ENCODE results near the gene CTNND2.
A peak's percentile ranks its signal among the peaks of the same experiment; 100 is the strongest.

CTNND2 gene

GRCh38 chr5:11252075-11252474 lies 652.2 kb downstream of the CTNND2 start:
- no peak for DNase-seq (ENCODE audit: low read depth)
- H3K4me3 ChIP-seq (ENCODE audit: low read depth, low read length): no peak overlapping the region
- TF ChIP-seq, protein P1, sequence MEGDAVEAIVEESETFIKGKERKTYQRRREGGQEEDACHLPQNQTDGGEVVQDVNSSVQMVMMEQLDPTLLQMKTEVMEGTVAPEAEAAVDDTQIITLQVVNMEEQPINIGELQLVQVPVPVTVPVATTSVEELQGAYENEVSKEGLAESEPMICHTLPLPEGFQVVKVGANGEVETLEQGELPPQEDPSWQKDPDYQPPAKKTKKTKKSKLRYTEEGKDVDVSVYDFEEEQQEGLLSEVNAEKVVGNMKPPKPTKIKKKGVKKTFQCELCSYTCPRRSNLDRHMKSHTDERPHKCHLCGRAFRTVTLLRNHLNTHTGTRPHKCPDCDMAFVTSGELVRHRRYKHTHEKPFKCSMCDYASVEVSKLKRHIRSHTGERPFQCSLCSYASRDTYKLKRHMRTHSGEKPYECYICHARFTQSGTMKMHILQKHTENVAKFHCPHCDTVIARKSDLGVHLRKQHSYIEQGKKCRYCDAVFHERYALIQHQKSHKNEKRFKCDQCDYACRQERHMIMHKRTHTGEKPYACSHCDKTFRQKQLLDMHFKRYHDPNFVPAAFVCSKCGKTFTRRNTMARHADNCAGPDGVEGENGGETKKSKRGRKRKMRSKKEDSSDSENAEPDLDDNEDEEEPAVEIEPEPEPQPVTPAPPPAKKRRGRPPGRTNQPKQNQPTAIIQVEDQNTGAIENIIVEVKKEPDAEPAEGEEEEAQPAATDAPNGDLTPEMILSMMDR (IDR thresholded peaks at IDR 0.05; ENCODE audit: low read depth, low read length, missing control alignments): no peak

DNA sequence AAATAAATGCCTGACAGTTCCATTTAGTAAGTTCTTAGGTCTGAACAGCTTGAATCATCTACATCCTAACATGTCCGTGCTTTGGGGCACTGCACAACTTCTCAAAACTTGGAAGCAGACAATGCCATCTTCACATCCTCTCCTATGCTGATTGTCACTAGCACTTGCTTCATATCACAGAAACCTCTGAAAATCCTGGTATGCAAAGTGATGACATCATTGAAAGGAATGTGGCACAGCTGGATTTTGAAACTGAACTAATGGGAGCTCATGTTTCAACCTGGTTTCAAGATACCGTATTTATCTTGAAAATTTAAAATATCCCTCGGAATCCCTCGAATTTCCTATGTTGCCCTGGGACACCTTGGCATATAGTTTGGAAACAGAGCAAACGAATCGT lies 653.0 kb downstream of the CTNND2 start:
- no peak for DNase-seq (ENCODE audit: low read depth)
- no peak overlapping the region for H3K4me3 ChIP-seq (ENCODE audit: low read depth, low read length)
- TF ChIP-seq, protein P1 (IDR thresholded peaks at IDR 0.05; ENCODE audit: low read depth, low read length, missing control alignments): no peak

DNA sequence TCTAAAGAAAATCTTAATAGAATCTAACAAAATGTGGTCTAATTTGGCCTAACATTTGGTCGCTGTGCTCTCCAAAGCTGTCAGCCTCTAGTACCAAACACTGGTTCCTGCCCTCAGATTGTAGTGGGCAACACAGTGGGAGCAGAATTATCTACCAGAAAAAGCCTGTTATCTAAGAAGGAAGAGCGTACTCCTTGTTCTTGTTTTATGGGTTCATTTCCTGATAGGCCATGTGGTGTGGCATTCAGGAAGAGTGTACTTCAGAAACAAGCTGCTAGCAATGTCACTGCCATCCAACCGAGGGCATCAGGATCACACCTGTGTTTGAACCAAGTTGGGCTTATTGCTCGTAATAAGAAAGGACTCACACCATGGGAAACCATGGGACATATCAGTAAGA lies 655.3 kb downstream of the CTNND2 start:
- no peak for DNase-seq (ENCODE audit: low read depth)
- no peak overlapping the region for H3K4me3 ChIP-seq (ENCODE audit: low read depth, low read length)
- TF ChIP-seq, protein P1 (IDR thresholded peaks at IDR 0.05; ENCODE audit: low read depth, low read length, missing control alignments): no peak

DNA sequence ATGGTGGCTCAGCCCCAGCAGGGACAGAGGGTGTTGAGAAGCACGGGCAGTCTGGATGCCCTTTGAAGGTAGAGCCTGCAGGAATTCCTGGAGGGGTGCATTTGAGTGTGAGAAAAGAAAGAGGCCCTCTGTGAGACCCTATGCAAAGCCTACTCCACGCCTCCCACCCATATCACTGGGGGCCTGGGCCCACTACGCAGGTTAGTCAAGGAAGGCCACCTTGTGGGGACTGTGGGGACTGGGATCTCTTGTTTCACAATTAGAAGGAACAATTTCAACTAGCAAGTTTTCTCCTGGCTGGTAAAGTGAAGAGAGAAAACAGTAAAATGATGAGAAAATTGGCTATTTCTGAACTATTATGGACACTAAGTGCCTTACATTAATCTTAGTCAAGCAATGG lies 657.0 kb downstream of the CTNND2 start:
- no peak for DNase-seq (ENCODE audit: low read depth)
- no peak overlapping the region for H3K4me3 ChIP-seq (ENCODE audit: low read depth, low read length)
- TF ChIP-seq, protein P1 (IDR thresholded peaks at IDR 0.05; ENCODE audit: low read depth, low read length, missing control alignments): peak; percentile 15

DNA sequence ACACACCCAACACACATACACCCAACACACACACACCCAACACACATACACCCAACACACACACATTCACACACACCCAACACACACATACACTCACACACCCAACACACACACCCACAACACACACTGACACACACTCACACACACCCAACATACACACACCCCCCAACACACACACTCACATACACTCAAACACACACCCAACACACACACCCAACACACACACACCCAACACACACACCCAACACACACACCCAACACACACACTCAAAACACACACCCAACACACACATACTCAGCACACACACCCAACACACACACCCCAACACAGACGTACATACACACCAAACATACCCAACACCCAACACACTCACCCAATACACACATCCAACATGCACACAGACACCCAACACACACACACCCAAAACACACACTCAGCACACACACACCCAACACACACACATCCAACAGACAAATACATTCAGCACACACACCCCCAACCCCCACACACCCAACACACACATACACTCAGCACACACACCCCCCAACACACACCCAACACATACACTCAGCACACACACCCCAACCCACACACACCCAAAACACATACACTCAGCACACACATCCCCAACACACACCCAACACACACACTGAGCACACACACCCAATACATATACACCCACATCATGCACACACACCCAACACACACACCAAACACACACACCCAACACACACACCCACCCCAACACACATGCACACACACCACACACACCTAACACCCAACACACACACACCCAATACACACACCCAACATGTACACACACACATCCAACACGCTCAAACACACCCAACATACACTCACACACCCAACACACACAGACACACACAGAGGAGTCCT lies 663.7 kb downstream of the CTNND2 start:
- H3K4me3 ChIP-seq (ENCODE audit: low read depth, low read length): no peak overlapping the region
- TF ChIP-seq, protein P1 (IDR thresholded peaks at IDR 0.05; ENCODE audit: low read depth, low read length, missing control alignments): no peak
- no peak for DNase-seq (ENCODE audit: low read depth)

DNA sequence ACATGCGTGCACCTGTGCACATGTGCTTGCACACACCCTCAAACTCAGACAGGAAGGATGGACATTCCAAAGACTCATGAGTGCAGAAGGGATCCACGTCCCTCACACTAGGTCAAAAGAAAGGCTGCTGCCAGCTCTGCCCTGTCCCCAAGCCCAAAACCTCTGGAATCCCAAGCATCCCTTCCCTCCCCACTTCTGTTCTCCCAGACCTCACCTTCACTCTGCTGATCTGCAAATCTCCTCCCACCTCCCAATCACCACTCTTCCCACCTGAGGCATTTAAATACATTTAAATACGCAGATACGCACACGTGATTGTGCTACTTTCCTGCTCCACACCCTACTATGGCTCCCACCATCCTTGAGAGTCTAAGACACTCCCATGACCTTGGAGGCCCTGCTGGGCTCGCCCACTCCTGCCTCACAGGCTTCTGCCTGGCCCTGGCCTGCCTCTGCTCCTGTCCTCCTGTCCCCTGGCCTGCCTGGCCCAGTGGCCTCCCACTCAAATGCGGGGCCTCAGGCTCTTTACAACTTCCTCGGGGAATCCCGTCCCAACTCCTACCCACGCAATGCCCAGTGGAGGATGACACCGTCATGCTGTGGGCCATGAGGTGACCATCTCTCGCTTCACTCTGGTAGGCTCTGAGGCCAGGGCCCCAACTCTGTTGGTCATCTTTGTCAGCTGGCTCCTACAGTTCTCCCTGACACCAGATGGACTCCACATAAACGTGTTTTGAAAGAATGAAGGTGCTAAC lies 664.8 kb downstream of the CTNND2 start:
- TF ChIP-seq, protein P1 (IDR thresholded peaks at IDR 0.05; ENCODE audit: low read depth, low read length, missing control alignments): no peak
- H3K4me3 ChIP-seq (ENCODE audit: low read depth, low read length): no peak overlapping the region
- DNase-seq (ENCODE audit: low read depth): no peak

Data from GM12864 (cell line).